Measurements from ENCODE around the gene PRDX3.

PRDX3 gene

DNA sequence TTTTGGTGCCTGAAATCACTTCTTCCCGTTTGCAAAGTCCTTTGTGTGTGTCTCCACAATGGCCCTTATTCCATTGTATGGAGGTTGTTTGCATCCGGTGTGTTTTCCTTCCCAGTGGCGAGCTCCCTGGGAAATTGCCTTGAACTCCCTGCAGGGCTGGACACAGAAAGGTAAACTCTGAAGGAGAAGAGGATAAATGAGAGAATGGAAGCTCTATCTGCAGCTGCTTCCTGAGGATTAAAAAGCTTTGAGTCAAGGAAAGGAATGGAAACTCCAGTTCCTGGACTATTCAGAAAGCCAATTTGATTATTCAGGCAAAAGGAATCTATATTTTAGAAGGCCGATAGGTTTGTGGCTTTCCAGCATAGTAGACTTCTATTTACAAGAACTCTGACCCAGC is 24.4 kb upstream of the PRDX3 start:
- Histone ChIP-seq H2AFZ (ENCODE audit: low read depth, low read length) (no peak overlapping the region), H3K27ac (ENCODE audit: low read length) (no peak overlapping the region), H3K4me1 (ENCODE audit: insufficient read depth, low read length) (peaks cover 9% of the 10 kb centered on the region), H3K4me2 (ENCODE audit: insufficient read depth, low read length) (no peak overlapping the region), H3K9ac (ENCODE audit: low read depth, low read length) (no peak overlapping the region), H3K36me3 (ENCODE audit: insufficient read depth, low read length) (no peaks in the 10 kb centered on the region; the same call in 1 of the 2 replicates), H3K79me2 (ENCODE audit: insufficient read depth, low read length) (peaks cover 3% of the 10 kb centered on the region), H3K9me3 (ENCODE audit: insufficient read depth, low read length, severe bottlenecking) (no peaks in the 10 kb centered on the region), H3K4me3 (ENCODE audit: low read depth in 1 of 2, low read length in 2 of 2) (no peak overlapping the region), H3K27me3 (ENCODE audit: insufficient read depth, low read length, poor library complexity) (no peaks in the 10 kb centered on the region), H4K20me1 (ENCODE audit: insufficient read depth, low read length) (no peaks in the 10 kb centered on the region)
- DNase-seq: no peak
- ATAC-seq (ENCODE audit: insufficient read depth, low read depth): no peak
- TF ChIP-seq EZH2 (IDR thresholded peaks at IDR 0.05; ENCODE audit: borderline replicate concordance, low read depth, low read length, severe bottlenecking) (no peak), CTCF (IDR thresholded peaks at IDR 0.05; ENCODE audit: borderline replicate concordance, extremely low read depth, low read length, poor library complexity, severe bottlenecking) (no peak)

DNA sequence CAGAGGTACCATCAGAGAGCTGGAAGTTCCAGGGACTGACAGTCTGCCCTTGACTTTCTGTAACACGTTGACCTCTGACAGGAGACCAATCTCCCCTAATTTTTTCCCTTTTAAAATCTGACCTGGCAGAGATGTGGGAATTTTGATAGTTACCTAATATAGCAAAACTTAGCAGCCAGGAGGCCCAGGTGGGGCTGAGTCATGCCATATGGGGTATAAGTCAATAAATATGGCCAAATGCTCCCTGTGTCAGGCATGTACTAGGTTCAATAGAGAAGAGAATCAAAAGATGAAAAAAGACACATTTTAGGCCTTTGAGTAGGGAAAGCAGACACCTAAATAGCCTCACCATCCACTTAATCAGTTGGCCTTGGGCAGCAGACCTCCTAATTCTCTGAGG is 22.6 kb upstream of the PRDX3 start:
- no peaks in the 10 kb centered on the region for H3K9me3 ChIP-seq (ENCODE audit: insufficient read depth, low read length, severe bottlenecking)
- no peak for ATAC-seq (ENCODE audit: insufficient read depth, low read depth)
- H4K20me1 ChIP-seq (ENCODE audit: insufficient read depth, low read length): no peaks in the 10 kb centered on the region
- TF ChIP-seq EZH2 (IDR thresholded peaks at IDR 0.05; ENCODE audit: borderline replicate concordance, low read depth, low read length, severe bottlenecking) (no peak), CTCF (IDR thresholded peaks at IDR 0.05; ENCODE audit: borderline replicate concordance, extremely low read depth, low read length, poor library complexity, severe bottlenecking) (no peak)
- no peak overlapping the region for H3K4me2 ChIP-seq (ENCODE audit: insufficient read depth, low read length)
- no peaks in the 10 kb centered on the region for H3K27me3 ChIP-seq (ENCODE audit: insufficient read depth, low read length, poor library complexity)
- DNase-seq: no peak
- H2AFZ ChIP-seq (ENCODE audit: low read depth, low read length): no peak overlapping the region
- no peaks in the 10 kb centered on the region for H3K79me2 ChIP-seq (ENCODE audit: insufficient read depth, low read length)
- H3K36me3 ChIP-seq (ENCODE audit: insufficient read depth, low read length): no peaks in the 10 kb centered on the region
- no peak overlapping the region for H3K4me3 ChIP-seq (ENCODE audit: low read depth in 1 of 2, low read length in 2 of 2)
- H3K4me1 ChIP-seq (ENCODE audit: insufficient read depth, low read length): peaks cover 5% of the 10 kb centered on the region
- H3K27ac ChIP-seq (ENCODE audit: low read length): no peak overlapping the region
- H3K9ac ChIP-seq (ENCODE audit: low read depth, low read length): no peak overlapping the region

DNA sequence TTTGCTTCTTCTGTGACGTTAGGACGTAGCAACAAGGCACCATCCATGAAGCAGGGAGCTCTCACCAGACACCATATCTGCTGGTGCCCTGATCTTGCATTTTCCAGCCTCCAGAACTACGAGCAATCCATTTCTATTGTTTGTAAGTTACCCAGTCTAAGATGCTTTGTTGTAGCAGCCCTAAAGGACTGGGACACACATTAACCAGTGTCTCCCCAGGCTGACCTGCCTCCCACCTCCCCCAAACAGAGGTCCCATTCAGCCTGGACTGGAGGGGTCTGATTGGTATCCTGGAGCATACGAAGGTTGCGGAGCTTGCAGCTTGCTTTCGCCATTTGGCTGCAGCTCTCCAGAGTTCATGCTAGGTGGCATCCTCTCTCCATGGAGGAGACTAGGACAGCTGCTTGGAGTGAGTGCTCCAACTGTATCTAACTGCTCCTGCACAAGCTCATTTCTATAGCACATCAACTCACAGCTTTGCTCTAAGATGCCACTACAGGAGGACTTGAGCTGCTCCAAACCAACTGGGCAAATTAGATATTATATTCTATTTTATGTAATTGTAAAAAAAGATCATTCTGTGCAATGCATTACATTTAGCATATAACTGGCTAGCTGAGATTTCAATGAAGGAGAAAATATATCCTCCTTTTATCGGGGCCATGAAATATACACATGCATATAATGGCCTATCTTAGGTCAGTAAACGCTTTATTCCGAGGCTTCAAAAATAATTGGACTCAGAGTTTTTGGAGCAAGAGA is 20.8 kb upstream of the PRDX3 start:
- Histone ChIP-seq H3K27ac (ENCODE audit: low read length) (no peak overlapping the region), H3K27me3 (ENCODE audit: insufficient read depth, low read length, poor library complexity) (no peaks in the 10 kb centered on the region), H3K4me2 (ENCODE audit: insufficient read depth, low read length) (no peak overlapping the region), H2AFZ (ENCODE audit: low read depth, low read length) (no peak overlapping the region), H4K20me1 (ENCODE audit: insufficient read depth, low read length) (no peaks in the 10 kb centered on the region), H3K36me3 (ENCODE audit: insufficient read depth, low read length) (no peaks in the 10 kb centered on the region), H3K79me2 (ENCODE audit: insufficient read depth, low read length) (no peaks in the 10 kb centered on the region), H3K9ac (ENCODE audit: low read depth, low read length) (no peak overlapping the region), H3K4me3 (ENCODE audit: low read depth in 1 of 2, low read length in 2 of 2) (no peak overlapping the region), H3K9me3 (ENCODE audit: insufficient read depth, low read length, severe bottlenecking) (no peaks in the 10 kb centered on the region), H3K4me1 (ENCODE audit: insufficient read depth, low read length) (no peaks in the 10 kb centered on the region)
- DNase-seq (peak; percentile 69), ATAC-seq (ENCODE audit: insufficient read depth, low read depth) (peak; percentile 95)
- TF ChIP-seq CTCF (IDR thresholded peaks at IDR 0.05; ENCODE audit: borderline replicate concordance, extremely low read depth, low read length, poor library complexity, severe bottlenecking) (peak; percentile 87), EZH2 (IDR thresholded peaks at IDR 0.05; ENCODE audit: borderline replicate concordance, low read depth, low read length, severe bottlenecking) (no peak)
